Trophoblast cell (in vitro differentiated cells and primary cell): ENCODE measurements around the gene PLS1.

ENCODE experiments used
- DNase-seq, 2 donors: peaks; one replicate each; pipeline ENCODE4 v3.0.0-alpha.2; 2016
- H2AFZ ChIP-seq: 2 replicates; pipeline ENCODE4 v1.6.1; 2013; ENCODE audit warnings: low read length, moderate library complexity, mild to moderate bottlenecking; ENCODE audit not compliant: insufficient read depth, poor library complexity
- H2AK5ac ChIP-seq: 2 replicates; pipeline ENCODE4 v1.6.1; 2013; ENCODE audit warnings: mild to moderate bottlenecking, low read length
- H2BK120ac ChIP-seq: 2 replicates; pipeline ENCODE4 v1.6.1; 2013; ENCODE audit warnings: low read length, mild to moderate bottlenecking, moderate library complexity; ENCODE audit not compliant: insufficient read depth, poor library complexity
- H2BK12ac ChIP-seq: 2 replicates; pipeline ENCODE4 v1.6.1; 2013; ENCODE audit warnings: mild to moderate bottlenecking, low read length, moderate library complexity
- H2BK5ac ChIP-seq: 2 replicates; pipeline ENCODE4 v1.6.1; 2013; ENCODE audit warnings: low read length, low read depth, moderate library complexity, mild to moderate bottlenecking; ENCODE audit not compliant: poor library complexity
- H3K14ac ChIP-seq: 2 replicates; pipeline ENCODE4 v1.6.1; 2013; ENCODE audit warnings: mild to moderate bottlenecking, low read length
- H3K18ac ChIP-seq: 2 replicates; pipeline ENCODE4 v1.6.1; 2013; ENCODE audit warnings: mild to moderate bottlenecking, low read length
- H3K23ac ChIP-seq: 2 replicates; pipeline ENCODE4 v1.6.1; 2013; ENCODE audit warnings: low read length
- H3K27ac ChIP-seq: 2 replicates; pipeline ENCODE4 v1.5.1; 2013; ENCODE audit warnings: low read depth, mild to moderate bottlenecking, inconsistent platforms, low read length, moderate library complexity
- H3K27me3 ChIP-seq: 2 replicates; pipeline ENCODE4 v1.6.1; 2013; ENCODE audit warnings: inconsistent platforms, mild to moderate bottlenecking, low read length, moderate library complexity; ENCODE audit not compliant: insufficient read depth
- H3K36me3 ChIP-seq, 2 experiments: 1 replicate in 1 of 2; 2 replicates in 1 of 2; pipeline ENCODE4 v1.6.1; 2013; ENCODE audit warnings: low read length in 2 of 2, mild to moderate bottlenecking in 2 of 2, moderate library complexity in 1 of 2; ENCODE audit not compliant: insufficient read depth in 2 of 2, control insufficient read depth in 1 of 2
- H3K4ac ChIP-seq: 2 replicates; pipeline ENCODE4 v1.6.1; 2013; ENCODE audit warnings: low read depth, mild to moderate bottlenecking, low read length, moderate library complexity
- H3K4me1 ChIP-seq, 2 experiments: 1 replicate in 1 of 2; 2 replicates in 1 of 2; pipeline ENCODE4 v1.6.1; 2013; ENCODE audit warnings: low read length in 2 of 2, mild to moderate bottlenecking in 2 of 2, moderate library complexity in 1 of 2; ENCODE audit not compliant: insufficient read depth in 2 of 2, control insufficient read depth in 1 of 2
- H3K4me2 ChIP-seq: 2 replicates; pipeline ENCODE4 v1.6.1; 2013; ENCODE audit warnings: inconsistent platforms, mild to moderate bottlenecking, low read length, moderate library complexity
- H3K4me3 ChIP-seq: 2 replicates; pipeline ENCODE4 v1.5.1; 2013; ENCODE audit warnings: mild to moderate bottlenecking, low read depth, low read length, inconsistent platforms
- H3K79me1 ChIP-seq: one replicate; pipeline ENCODE4 v1.6.1; 2013; ENCODE audit warnings: low read length
- H3K79me2 ChIP-seq: 2 replicates; pipeline ENCODE4 v1.6.1; 2013; ENCODE audit warnings: low read length, mild to moderate bottlenecking; ENCODE audit not compliant: control insufficient read depth, insufficient read depth, poor library complexity
- H3K9ac ChIP-seq: 2 replicates; pipeline ENCODE4 v1.6.1; 2013; ENCODE audit warnings: mild to moderate bottlenecking, low read length
- H3K9me3 ChIP-seq: 2 replicates; pipeline ENCODE4 v1.6.1; 2013; ENCODE audit warnings: low read depth, mild to moderate bottlenecking, control low read depth, inconsistent platforms, low read length; ENCODE audit not compliant: insufficient read depth
- H4K12ac ChIP-seq: 2 replicates; pipeline ENCODE4 v1.6.1; 2013; ENCODE audit warnings: low read depth, mild to moderate bottlenecking, low read length, moderate library complexity
- H4K8ac ChIP-seq: 2 replicates; pipeline ENCODE4 v1.6.1; 2013; ENCODE audit warnings: low read depth, mild to moderate bottlenecking, low read length, moderate library complexity
- H4K91ac ChIP-seq: one replicate; pipeline ENCODE4 v1.6.1; 2013; ENCODE audit warnings: low read depth, mild to moderate bottlenecking, low read length, moderate library complexity
- WGBS: extraction: QIAGEN DNeasy Blood & Tissue Kit; methylation state at CpG from one replicate; pipeline ENCODE4 v1.1.7; 2013; ENCODE audit warnings: missing lambda C conversion rate; ENCODE audit not compliant: insufficient read length, insufficient coverage; ENCODE audit errors: extremely low coverage; 5-methylcytosine and 5-hydroxymethylcytosine counted together

PLS1 gene

DNA sequence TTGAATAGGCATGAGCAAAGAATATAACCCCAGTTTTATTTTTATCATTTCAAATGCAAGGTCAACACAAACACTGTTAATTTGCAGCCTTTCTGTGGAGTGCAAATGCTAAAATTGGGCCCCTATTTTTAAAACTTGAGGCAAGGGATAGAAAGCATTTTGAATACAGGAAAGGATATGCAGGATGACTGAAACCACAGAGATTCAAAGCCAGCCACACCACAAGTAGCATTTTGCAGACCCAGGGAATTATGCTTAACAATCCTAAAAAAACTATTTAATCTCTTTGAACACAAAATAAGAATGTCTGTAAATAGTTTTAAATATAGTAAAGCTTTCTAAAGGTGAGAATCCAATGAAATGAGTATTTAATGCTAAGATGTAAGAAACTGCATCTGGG is 64.7 kb downstream of the PLS1 start:
- H2AFZ ChIP-seq, result no peak overlapping the region

DNA sequence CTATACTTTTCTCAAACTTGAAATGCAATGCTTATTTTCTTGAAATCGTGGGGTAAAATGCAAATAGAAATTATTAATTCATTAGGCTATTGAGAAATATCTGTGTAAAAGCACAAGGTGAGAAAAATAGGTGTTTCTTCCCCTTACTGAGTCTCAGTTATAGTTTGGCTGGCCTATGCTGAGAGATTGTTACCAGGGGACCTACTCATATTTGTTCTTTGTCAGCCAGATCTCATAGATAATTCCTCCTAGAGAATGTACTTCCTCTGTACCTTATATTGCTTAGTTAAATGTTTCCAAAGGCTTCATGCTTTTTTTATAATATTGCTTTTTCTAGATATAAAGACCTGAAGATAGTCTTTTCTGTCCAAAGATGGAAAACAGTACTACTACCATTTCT is 67.7 kb downstream of the PLS1 start:
- Histone ChIP-seq H4K12ac (no peak overlapping the region), H2AK5ac (no peak overlapping the region), H3K36me3 (no peaks in the 10 kb centered on the region), H3K4ac (no peak overlapping the region), H2BK120ac (no peak overlapping the region), H3K79me2 (no peaks in the 10 kb centered on the region), H3K27me3 (no peaks in the 10 kb centered on the region), H3K14ac (no peak overlapping the region), H2BK5ac (no peak overlapping the region), H3K9ac (no peak overlapping the region), H3K4me3 (no peak overlapping the region), H3K27ac (no peak overlapping the region), H2BK12ac (no peak overlapping the region), H3K4me1 (no peaks in the 10 kb centered on the region), H3K4me2 (no peak overlapping the region), H4K91ac (no peak overlapping the region), H3K23ac (no peak overlapping the region), H4K8ac (no peak overlapping the region), H3K18ac (no peak overlapping the region), H2AFZ (no peak overlapping the region), H3K79me1 (no peaks in the 10 kb centered on the region), H3K9me3 (no peaks in the 10 kb centered on the region)
- no peak for DNase-seq
- WGBS, result no CpG with 5 or more reads among the region's 1 CpG

More for the DNA sequence above, 64.7 kb downstream of the PLS1 start:
- no peak overlapping the region for H2AK5ac ChIP-seq
- H3K27ac ChIP-seq, result no peak overlapping the region
- H4K91ac ChIP-seq, result no peak overlapping the region
- H3K9me3 ChIP-seq, result no peaks in the 10 kb centered on the region
- H4K12ac ChIP-seq, result no peak overlapping the region
- no peaks in the 10 kb centered on the region for H3K79me1 ChIP-seq
- no peak for DNase-seq
- H3K27me3 ChIP-seq, result no peaks in the 10 kb centered on the region
- H3K4me1 ChIP-seq, result no peaks in the 10 kb centered on the region
- H3K4ac ChIP-seq, result no peak overlapping the region
- no peak overlapping the region for H2BK12ac ChIP-seq
- H4K8ac ChIP-seq, result no peak overlapping the region
- no peak overlapping the region for H3K9ac ChIP-seq
- no peak overlapping the region for H3K4me2 ChIP-seq
- no peaks in the 10 kb centered on the region for H3K79me2 ChIP-seq
- H3K36me3 ChIP-seq, result no peaks in the 10 kb centered on the region
- no peak overlapping the region for H3K23ac ChIP-seq
- no peak overlapping the region for H2BK5ac ChIP-seq
- H3K14ac ChIP-seq, result no peak overlapping the region
- no peak overlapping the region for H2BK120ac ChIP-seq
- H3K4me3 ChIP-seq, result no peak overlapping the region
- no peak overlapping the region for H3K18ac ChIP-seq

DNA sequence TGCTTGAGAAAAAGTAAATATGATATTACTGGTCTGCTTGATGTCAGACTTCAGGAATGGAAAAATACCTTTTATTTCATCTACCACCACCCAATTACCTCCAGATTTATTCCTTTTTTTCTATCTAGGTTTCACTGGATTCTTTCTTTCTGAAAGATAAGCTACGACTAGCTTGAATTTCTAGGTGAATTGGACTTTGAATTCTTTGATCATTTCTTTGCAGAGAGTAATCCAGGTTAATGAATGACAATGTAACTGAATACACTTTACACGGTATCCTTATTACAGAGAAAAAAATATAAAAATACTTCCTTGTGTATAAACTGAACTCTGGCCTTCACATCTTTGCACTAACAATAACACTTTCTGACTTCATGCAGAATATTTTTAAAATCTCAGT is 68.1 kb downstream of the PLS1 start:
- H2BK12ac ChIP-seq, result no peak overlapping the region
- WGBS, result no CpG with 5 or more reads among the region's 2 CpGs
- H2BK120ac ChIP-seq, result no peak overlapping the region
- H3K18ac ChIP-seq, result no peak overlapping the region
- no peak overlapping the region for H2AK5ac ChIP-seq
- no peak overlapping the region for H3K4me2 ChIP-seq
- no peaks in the 10 kb centered on the region for H3K79me1 ChIP-seq
- H3K4me3 ChIP-seq, result no peak overlapping the region
- H4K8ac ChIP-seq, result no peak overlapping the region
- no peak overlapping the region for H2BK5ac ChIP-seq
- H3K79me2 ChIP-seq, result no peaks in the 10 kb centered on the region
- H3K9me3 ChIP-seq, result no peaks in the 10 kb centered on the region
- H3K27me3 ChIP-seq, result no peaks in the 10 kb centered on the region
- H3K9ac ChIP-seq, result no peak overlapping the region
- no peak overlapping the region for H3K27ac ChIP-seq
- no peak overlapping the region for H4K12ac ChIP-seq
- H3K14ac ChIP-seq, result no peak overlapping the region
- H3K4me1 ChIP-seq, result no peaks in the 10 kb centered on the region
- H3K36me3 ChIP-seq, result no peaks in the 10 kb centered on the region
- H3K4ac ChIP-seq, result no peak overlapping the region
- no peak for DNase-seq
- H2AFZ ChIP-seq, result no peak overlapping the region
- no peak overlapping the region for H3K23ac ChIP-seq
- H4K91ac ChIP-seq, result no peak overlapping the region

DNA sequence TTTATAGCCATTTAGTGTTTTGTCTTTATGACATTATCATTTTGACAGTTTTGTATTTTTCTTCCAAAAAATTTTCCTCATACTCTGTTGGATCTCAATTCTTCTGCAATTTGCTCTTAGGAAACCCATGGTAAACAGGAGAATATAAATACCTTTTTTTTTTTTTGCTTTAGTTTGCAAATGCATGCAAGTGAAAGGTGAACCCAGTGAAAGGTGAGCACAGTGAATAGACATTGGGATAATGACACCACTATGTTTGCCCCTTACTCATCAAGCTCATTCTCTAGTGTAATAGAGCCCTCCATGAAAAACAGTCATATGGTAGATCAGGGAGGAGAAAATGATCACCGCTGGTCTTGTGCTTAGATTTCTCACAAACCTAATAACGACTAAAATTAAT is 68.6 kb downstream of the PLS1 start:
- Histone ChIP-seq H3K4ac (no peak overlapping the region), H3K79me1 (no peaks in the 10 kb centered on the region), H3K27me3 (no peaks in the 10 kb centered on the region), H4K91ac (no peak overlapping the region), H3K9ac (no peak overlapping the region), H4K8ac (no peak overlapping the region), H3K27ac (no peak overlapping the region), H2BK12ac (no peak overlapping the region), H3K4me2 (no peak overlapping the region), H3K23ac (no peak overlapping the region), H3K79me2 (no peaks in the 10 kb centered on the region), H3K14ac (no peak overlapping the region), H2BK120ac (no peak overlapping the region), H3K4me3 (no peak overlapping the region), H3K9me3 (no peaks in the 10 kb centered on the region), H3K4me1 (no peaks in the 10 kb centered on the region), H3K36me3 (no peaks in the 10 kb centered on the region), H2AFZ (no peak overlapping the region), H2AK5ac (no peak overlapping the region), H4K12ac (no peak overlapping the region), H3K18ac (no peak overlapping the region), H2BK5ac (no peak overlapping the region)
- no CpG with 5 or more reads among the region's 2 CpGs for WGBS
- no peak for DNase-seq
